IPS-NIHi11 (cell line): ENCODE data around the gene H2AZ1.

Experiments used
- DNase-seq: peaks from one replicate; pipeline ENCODE4 v3.0.0; 2012; ENCODE audit warnings: mixed read lengths, low spot score

H2AZ1 gene

DNA sequence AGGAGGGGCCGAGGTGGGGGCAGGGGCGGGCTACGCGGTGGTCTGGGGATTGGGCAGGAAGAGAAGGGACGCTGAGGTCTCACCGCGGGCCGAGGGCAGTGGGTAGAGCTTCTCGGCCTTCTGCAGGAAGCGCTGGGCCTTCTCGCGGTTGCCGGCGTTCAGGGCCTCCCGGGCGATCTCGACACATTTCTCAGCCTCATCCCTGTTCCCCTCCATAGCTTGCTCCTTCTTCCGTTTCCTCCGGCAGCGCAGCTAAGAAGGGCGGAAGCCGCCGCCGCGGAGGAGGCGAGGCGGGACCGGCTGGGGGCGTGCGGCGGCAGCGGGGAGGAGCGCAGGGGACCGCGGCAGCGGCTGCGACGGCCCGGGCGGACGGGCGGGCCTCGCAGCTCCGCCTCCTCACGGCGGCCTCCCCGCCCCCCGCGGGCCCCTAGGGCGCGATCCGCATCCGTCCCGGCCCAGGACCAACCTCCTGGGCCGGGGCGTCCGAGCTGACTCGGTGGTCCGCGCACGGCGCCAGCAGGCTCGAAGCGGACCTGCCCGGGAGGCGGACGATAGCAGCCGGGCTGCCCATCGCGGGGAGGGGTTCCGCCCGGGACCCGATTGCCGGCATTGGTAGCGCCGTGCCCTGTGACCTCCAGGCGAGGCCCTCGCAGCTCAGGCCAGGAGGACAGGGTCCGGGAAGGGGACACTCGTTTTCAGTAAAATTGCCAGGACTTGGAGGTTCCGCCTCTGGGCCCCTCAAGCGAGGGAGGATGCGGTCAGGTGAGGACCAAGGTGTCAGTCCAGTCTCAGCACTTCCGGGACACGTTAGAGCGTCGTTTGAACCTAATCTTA is 3.5 kb downstream of the H2AZ1 start, which contains the start of gene DNAJB14:
Gene DNAJB14, minus strand, starts transcription at position 263 of the 834 bp plus-strand sequence. Its CDS starts 47 bp downstream, at position 216.
- peak; percentile 83 for DNase-seq

DNA sequence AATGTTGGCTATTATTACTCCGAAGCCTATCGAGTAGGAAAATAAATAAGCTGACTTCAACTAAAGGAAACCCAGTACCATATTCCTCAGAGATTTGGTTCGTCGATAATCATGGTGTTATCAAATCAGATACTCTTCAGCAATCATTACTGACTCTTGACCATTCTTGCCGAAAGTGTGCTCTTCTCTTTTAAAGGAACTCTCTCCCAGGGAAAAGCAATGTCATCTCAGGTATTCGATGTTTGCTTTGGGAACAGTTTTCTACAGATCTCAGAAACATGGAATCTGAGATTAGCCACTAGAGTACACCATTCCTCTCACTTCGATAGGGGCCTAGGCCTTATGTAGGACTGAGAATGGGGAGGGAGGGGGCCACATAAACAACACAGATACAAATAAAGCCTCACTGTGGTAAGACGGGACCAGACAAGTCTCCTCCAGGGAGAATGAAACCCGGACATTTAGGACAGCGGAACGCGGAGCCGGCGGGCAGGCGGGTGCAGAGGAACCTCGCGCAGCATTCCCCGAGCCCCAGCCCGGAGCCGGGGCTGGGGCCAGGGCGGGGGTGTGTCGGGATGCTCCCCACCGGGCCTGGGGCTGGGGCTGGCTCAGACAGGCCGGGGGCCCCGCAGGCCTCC is 4.2 kb downstream of the H2AZ1 start:
- peak; percentile 38 for DNase-seq

DNA sequence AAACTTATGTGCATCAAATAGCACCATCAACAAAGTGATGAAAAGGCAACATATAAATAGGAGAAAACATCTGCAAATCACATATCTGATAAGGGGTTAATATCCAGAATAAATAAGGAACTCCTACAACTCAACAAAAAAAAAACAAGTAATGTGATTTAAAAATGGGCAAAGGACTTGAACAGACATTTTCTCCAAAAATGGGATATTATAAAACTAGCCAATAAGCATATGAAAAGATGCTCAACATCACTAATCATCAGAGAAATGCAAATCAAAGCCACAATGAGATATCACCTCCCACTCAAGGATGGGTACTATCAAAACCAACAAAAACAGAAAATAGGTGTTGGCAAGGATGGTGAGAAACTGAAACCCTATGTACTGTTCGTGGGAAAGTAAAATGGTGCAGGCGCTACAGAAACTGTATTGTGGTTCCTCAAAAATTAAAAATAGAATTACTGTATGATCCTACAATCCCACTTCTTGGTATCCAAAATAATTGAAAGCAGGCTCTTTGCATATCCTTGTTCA is 6.1 kb downstream of the H2AZ1 start:
- no peak for DNase-seq

- DNase-seq, result no peak
These were observed 11.8 kb downstream of the H2AZ1 start for GRCh38 chr4:99938243-99938753.

DNA sequence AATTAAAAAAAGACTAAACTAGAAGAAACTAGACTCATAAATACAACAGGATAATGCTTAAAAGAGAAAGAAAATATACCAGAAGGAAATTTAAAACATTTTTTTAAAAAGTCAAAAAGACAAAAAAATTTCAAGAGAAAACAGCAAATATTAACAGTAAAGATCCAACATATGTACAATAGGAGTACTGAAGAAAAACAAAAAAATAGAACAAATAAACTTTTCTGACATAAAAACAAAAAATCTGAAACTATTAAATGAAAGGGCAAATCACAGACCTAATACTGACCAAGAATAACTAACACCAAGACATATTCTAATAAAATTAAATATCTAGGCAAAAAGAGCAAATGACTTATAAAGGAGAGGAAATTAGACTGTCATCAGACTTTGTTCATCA is 15.2 kb downstream of the H2AZ1 start:
- no peak for DNase-seq

GRCh38 chr4:99927566-99927965 is 22.5 kb downstream of the H2AZ1 start:
- no peak for DNase-seq

- no peak for DNase-seq
These were observed 28.9 kb downstream of the H2AZ1 start for GRCh38 chr4:99921174-99921573.

DNA sequence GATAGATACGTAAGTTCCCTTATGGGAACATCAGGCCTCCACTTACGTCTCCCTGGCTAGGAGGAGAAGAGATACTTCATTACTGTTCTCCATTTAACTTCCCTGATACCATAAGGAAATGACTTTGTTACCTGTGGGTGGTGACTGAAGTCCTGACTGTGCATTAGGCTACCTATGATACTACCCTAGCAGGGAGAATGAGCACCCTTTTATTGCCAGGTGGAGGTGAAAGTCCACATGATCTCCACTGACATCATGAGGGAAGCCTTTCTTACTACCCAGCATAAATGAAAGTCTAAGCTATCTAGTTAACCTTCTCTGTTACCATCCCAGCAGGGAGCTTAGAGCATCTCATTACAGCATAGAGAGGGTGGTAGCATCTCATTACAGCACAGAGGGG is 31.4 kb downstream of the H2AZ1 start:
- no peak for DNase-seq

DNA sequence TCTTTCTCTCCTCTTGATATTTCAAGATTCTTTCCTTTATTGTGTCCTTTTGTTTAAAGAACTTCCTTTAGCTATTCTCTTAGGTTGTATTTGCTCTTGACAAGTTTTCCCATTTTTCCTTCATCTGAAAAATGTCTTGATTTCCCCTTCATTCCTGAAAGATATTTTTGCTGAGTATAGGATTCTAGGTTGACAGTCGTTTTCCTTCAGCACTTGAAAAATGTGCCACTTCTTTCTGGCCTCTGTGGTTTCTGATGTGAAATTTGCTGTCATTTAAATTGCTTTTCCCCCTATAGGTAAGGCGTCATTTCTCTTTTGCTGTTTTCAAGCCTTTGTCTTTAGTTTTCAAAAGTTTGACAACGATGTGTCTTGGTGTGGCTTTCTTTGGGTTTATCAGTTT is 32.5 kb downstream of the H2AZ1 start:
- DNase-seq, result no peak

DNA sequence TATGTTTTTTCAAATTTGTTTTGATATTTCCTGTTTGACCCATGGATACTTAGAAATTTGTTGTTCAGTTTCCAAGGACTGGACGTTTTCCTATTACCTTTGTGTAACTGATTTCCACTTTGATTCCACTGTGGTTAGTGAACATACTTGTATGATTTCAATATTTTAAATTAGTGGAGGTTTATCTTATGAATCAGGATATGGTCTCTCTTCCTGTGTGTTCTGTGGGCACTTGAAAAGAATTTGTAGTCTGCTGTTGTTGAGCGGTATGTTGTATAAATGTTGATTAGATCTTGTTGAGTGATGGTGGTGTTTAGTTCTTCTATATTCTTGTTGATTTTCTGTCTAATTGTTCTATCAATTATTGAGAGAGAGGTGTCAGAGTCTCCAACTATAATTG is 34.6 kb downstream of the H2AZ1 start:
- no peak for DNase-seq
